Activated CD4-positive, CD25-positive, alpha-beta regulatory T cell treated with anti-CD3 and anti-CD28 coated beads, Interleukin-2, amount 50 U/mL, for 24 hours (primary cell): ENCODE results near the gene OTUD4.
"Not testable (repeated sequence)": the region's sequence is repeated elsewhere in the genome, so short reads cannot be mapped to it uniquely, and the experiment has no call there.

Experiments
- ATAC-seq, 2 donors: fragments of 150-1000 bp; cut with Tn5 transposase; one replicate each; pipeline ENCODE4 v1.10.0; 2021; ENCODE audit warnings: mild to moderate bottlenecking in 1 of 2, moderate library complexity in 1 of 2

OTUD4 gene, protein sequence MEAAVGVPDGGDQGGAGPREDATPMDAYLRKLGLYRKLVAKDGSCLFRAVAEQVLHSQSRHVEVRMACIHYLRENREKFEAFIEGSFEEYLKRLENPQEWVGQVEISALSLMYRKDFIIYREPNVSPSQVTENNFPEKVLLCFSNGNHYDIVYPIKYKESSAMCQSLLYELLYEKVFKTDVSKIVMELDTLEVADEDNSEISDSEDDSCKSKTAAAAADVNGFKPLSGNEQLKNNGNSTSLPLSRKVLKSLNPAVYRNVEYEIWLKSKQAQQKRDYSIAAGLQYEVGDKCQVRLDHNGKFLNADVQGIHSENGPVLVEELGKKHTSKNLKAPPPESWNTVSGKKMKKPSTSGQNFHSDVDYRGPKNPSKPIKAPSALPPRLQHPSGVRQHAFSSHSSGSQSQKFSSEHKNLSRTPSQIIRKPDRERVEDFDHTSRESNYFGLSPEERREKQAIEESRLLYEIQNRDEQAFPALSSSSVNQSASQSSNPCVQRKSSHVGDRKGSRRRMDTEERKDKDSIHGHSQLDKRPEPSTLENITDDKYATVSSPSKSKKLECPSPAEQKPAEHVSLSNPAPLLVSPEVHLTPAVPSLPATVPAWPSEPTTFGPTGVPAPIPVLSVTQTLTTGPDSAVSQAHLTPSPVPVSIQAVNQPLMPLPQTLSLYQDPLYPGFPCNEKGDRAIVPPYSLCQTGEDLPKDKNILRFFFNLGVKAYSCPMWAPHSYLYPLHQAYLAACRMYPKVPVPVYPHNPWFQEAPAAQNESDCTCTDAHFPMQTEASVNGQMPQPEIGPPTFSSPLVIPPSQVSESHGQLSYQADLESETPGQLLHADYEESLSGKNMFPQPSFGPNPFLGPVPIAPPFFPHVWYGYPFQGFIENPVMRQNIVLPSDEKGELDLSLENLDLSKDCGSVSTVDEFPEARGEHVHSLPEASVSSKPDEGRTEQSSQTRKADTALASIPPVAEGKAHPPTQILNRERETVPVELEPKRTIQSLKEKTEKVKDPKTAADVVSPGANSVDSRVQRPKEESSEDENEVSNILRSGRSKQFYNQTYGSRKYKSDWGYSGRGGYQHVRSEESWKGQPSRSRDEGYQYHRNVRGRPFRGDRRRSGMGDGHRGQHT

GRCh38 chr4:145180298-145181090, at the start of gene OTUD4:
Gene OTUD4, minus strand, starts transcription at chr4:145180589. Its CDS starts 616 bp downstream, at chr4:145179973.
- ATAC-seq: peak; percentile 84

DNA sequence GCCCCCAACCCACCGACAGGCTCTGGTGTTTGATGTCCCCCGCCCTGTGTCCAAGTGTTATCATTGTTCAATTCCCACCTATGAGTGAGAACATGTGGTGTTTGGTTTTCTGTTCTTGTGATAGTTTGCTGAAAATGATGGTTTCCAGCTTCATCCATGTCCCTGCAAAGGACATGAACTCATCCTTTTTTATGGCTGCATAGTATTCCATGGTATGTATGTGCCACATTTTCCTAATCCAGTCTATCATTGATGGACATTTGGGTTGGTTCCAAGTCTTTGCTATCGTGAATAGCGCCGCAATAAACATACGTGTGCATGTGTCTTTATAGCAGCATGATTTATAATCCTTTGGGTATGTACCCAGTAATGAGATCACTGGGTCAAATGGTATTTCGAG, 42.8 kb upstream of the OTUD4 start:
- ATAC-seq: not testable (repeated sequence)

GRCh38 chr4:145221529-145221928, 41.1 kb upstream of the OTUD4 start:
- not testable (repeated sequence) for ATAC-seq

DNA sequence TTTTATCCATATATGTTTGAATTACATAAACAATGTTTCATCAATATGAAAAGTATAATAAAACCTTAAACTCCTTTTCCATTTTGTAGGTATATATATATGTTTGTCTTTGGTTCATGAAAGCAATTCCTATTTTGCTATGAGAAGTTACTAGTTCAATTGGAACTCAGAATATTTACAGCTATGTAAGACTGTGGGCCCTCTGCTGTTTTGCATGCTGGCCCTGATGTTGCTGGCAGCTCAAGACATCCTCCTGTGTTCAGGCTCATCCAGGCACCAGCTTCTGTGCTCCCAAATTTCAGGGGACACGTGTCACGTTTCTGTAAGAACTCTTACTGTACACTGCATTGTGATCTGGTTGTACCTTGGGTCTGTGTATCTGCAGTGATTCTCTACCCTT, 38.7 kb upstream of the OTUD4 start:
- ATAC-seq: no peak

DNA sequence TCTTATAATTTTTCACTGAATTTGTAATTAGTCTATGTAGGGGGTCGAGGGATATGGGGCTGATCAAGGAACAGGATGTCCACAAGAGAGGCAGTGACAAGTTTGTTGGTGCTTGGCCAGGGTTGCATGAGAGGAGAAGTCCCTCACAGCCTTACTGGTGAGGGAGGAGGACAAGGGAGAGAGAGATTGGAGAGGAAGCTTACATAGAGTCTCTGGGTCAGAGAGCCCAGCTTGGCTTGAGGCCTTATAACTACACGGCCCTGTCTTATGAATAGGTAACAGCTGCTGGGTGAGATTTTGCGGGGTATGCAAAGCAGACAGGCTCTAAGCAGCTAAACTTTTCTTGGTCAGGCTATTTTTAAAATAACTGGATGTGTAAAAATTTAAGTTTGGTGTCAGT, 37.9 kb upstream of the OTUD4 start:
- no peak for ATAC-seq

GRCh38 chr4:145217349-145217748, 37.0 kb upstream of the OTUD4 start:
- no peak for ATAC-seq

- no peak for ATAC-seq
Observed at GRCh38 chr4:145216535-145216934, 36.1 kb upstream of the OTUD4 start.

GRCh38 chr4:145213245-145213644, 32.9 kb upstream of the OTUD4 start:
- ATAC-seq: no peak

GRCh38 chr4:145207934-145208333, 27.5 kb upstream of the OTUD4 start:
- no peak for ATAC-seq

DNA sequence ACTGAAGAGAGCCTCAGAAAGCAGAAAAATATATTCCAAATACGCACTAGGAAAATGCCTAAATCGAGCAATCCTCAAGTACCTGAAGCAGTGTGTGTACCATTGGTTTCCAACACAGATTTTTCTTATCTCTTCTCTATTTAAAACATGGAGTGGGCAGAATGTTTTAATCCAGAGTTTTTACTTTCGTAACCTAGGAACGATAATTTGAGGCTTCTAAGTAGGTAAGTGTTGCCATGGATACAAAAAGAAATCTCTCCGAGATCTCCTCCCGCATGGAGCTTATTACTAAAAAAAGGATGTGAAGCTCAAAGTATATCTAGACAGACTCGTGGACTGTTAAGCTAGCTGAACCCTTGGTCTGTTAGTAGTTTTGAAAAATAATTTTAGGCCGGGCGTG, 23.0 kb upstream of the OTUD4 start:
- no peak for ATAC-seq

- ATAC-seq: no peak
Observed at GRCh38 chr4:145200366-145200765, 20.0 kb upstream of the OTUD4 start.

DNA sequence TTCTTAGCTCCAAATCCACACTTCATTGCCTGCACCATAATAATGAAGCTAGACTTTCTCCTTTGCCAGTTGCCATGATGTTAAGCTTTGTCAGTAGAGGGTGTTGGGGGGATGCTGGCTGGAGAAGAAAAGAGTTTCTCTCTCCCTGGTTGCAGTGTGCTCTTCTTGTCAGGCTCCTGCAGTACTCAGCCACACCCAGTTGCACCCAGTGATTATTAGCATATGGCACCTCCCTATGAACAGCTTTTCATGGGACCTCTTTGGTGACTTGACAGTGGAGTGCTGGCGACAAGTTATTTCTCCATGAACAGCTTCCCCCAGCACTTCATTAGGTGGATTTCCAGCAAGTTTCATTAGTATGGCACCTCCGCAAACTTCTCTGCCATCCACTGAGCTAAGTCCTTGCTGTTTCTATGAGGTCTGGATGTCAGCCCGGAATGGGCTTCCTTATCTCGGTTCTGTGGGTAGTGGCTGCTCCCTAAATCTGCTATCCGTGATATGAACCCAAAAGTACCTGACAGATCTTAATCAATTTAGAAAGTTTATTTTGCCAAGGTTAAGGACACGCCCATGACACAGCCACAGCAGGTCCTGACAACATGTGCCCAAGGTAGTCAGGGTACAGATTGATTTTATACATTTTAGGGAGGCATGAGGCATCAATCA, 18.8 kb upstream of the OTUD4 start:
- no peak for ATAC-seq

DNA sequence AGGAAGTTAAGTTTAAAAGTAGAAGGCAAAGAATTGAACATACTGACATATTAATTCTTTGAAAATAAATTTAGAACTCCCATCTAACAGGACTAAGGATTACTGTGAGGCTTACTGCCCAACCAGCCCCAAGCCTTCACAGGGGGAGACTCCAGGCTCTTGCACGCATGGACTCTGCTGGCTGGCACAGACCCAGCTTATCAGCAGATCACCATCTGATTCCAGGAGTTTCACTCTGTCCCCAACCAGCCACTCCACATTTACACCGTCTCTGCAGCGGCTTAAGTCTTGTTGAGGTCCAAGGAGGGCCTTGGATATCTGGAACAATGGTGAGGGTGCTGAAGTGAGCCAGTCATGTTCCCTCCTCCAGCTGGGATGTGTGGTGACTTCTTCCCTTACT, 16.4 kb upstream of the OTUD4 start:
- ATAC-seq: no peak

- peak in 1 of 2 donors; percentile 53 for ATAC-seq
Observed at GRCh38 chr4:145195167-145195952, 15.0 kb upstream of the OTUD4 start.

DNA sequence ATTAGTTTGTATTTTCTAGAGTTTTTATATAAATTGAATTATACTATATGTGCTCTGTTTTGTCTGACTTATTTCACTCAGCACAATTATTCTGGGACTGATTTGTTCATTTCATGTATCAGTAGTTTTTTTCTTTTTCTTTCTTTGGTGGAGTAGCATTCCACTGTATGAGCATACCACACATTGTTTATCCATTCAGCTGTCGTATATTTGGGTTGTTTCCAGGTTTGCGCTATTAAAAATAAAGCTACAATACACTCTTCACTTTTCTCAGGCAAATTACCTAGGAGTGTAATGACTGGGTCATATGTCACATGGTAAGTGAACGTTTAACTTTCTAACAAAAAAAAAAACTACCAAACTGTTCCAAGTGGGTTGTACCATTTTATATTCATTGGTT, 9.6 kb upstream of the OTUD4 start:
- ATAC-seq: no peak

- no peak for ATAC-seq
Observed at GRCh38 chr4:145186729-145187128, 6.3 kb upstream of the OTUD4 start.

DNA sequence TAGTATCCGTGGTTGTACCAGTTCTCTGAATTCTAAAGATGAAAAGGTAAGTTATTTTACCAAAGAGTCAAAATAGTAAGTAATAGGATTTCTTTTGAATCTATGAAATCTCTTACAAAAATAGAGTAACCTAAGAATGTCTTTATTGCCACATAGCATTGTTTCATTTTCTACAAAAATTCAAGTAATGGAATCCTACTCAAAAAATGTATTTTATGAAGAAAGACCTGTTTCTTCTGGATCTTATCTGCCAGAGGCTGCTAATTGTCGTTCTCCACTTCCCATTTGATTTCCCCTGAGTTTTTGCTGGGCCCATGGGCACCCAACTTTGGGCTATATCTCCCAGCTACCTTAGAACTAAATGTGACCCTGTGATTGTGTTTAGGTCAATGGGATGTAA, 3.2 kb upstream of the OTUD4 start:
- ATAC-seq: no peak

DNA sequence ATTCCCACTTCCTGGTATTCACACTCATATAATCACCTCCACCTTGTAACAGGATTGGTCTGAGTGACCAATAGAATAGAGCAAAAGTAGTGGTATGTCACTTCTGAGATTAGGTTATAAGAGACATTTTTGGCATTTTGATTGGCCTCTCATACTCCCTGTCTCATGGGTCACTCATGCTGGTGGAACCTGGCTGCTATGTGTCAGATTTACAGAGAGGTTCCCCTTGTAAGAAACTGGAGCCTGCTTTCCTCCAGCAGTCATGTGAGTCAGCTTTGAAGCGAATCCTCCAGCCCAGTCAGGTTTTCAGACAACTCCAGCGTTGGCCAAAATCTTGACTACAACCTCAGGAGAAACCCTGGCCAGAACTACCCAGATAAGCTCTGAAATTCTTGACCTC, 2.6 kb upstream of the OTUD4 start:
- no peak for ATAC-seq

DNA sequence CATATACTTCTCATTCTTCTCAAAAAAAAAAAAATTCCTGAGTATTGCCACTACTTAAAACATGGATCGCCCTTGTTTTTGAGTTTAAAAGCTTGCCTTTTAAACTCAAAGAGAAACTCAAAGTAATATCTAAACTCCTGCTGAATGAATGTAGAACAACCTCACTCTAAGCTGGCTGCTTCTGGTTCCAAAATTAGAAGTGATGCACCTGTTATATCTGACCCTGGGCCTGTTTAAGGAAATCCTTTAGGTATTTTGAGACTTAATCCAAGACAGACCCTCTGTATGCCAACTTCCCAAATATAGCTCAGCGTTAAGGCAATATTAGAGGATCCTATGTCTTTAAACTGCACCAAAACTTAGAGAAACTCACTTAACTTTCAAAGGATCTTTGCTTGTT, 1.8 kb upstream of the OTUD4 start:
- no peak for ATAC-seq

GRCh38 chr4:145181091-145181501, 707 bp upstream of the OTUD4 start:
- ATAC-seq: no peak

DNA sequence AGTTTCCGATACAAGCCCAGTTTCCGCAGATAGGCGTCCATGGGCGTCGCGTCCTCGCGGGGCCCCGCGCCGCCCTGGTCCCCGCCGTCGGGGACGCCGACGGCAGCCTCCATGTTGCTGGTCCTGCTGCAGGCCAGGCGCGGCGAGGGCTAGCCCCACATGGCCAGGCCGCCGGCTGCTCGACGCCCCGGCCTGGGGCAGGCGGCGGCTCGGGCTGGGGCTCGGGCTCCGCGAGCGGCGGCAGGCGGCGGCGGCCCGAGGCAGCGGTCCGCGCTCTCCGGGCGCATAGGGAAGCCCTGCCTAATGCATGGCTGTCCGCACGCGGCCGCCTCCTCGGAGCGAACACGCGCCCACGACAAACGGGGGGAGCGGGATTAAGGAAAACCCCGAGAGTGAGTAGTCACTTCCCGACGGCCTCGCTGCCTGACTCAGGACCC, 510 bp downstream of the OTUD4 start:
- not testable (repeated sequence) for ATAC-seq
